Measurements from ENCODE around the gene ZNF488.

The ZNF488 gene

GRCh38 chr10:47366181-47366631 is 17.9 kb downstream of the ZNF488 start:
- DNase-seq (ENCODE audit: low read depth, low spot score) = no peak

GRCh38 chr10:47365431-47366180 is 18.5 kb downstream of the ZNF488 start:
- no peak for DNase-seq (ENCODE audit: low read depth, low spot score)

GRCh38 chr10:47364911-47365310 is 19.2 kb downstream of the ZNF488 start:
- no peak for DNase-seq (ENCODE audit: low read depth, low spot score)

- DNase-seq (ENCODE audit: low read depth, low spot score) = no peak
These were observed 19.7 kb downstream of the ZNF488 start for GRCh38 chr10:47364366-47364765.

- no peak for DNase-seq (ENCODE audit: low read depth, low spot score)
These were observed 20.3 kb downstream of the ZNF488 start for GRCh38 chr10:47363781-47364180.

GRCh38 chr10:47362199-47362598 is 21.9 kb downstream of the ZNF488 start:
- no peak for DNase-seq (ENCODE audit: low read depth, low spot score)

GRCh38 chr10:47361293-47361692 is 22.8 kb downstream of the ZNF488 start:
- no peak for DNase-seq (ENCODE audit: low read depth, low spot score)

GRCh38 chr10:47360419-47361040 is 23.6 kb downstream of the ZNF488 start:
- DNase-seq (ENCODE audit: low read depth, low spot score) = no peak

- no peak for DNase-seq (ENCODE audit: low read depth, low spot score)
These were observed 24.3 kb downstream of the ZNF488 start for GRCh38 chr10:47359626-47360418.

- no peak for DNase-seq (ENCODE audit: low read depth, low spot score)
These were observed 25.0 kb downstream of the ZNF488 start for GRCh38 chr10:47359101-47359500.

- no peak for DNase-seq (ENCODE audit: low read depth, low spot score)
These were observed 25.6 kb downstream of the ZNF488 start for GRCh38 chr10:47358457-47358856.

GRCh38 chr10:47357911-47358310 is 26.2 kb downstream of the ZNF488 start:
- no peak for DNase-seq (ENCODE audit: low read depth, low spot score)

GRCh38 chr10:47357131-47357582 is 26.9 kb downstream of the ZNF488 start:
- no peak for DNase-seq (ENCODE audit: low read depth, low spot score)

GRCh38 chr10:47356708-47357107 is 27.4 kb downstream of the ZNF488 start:
- DNase-seq (ENCODE audit: low read depth, low spot score) = no peak

GRCh38 chr10:47354900-47355299 is 29.2 kb downstream of the ZNF488 start:
- DNase-seq (ENCODE audit: low read depth, low spot score) = no peak

- DNase-seq (ENCODE audit: low read depth, low spot score) = no peak
These were observed 29.9 kb downstream of the ZNF488 start for GRCh38 chr10:47354165-47354564.

- no peak for DNase-seq (ENCODE audit: low read depth, low spot score)
These were observed 30.7 kb downstream of the ZNF488 start for GRCh38 chr10:47353351-47353750.

- DNase-seq (ENCODE audit: low read depth, low spot score) = no peak
These were observed 31.9 kb downstream of the ZNF488 start for GRCh38 chr10:47351899-47352815.

- DNase-seq (ENCODE audit: low read depth, low spot score) = no peak
These were observed 33.1 kb downstream of the ZNF488 start for GRCh38 chr10:47350671-47351640.

GRCh38 chr10:47349941-47350371 is 34.1 kb downstream of the ZNF488 start:
- no peak for DNase-seq (ENCODE audit: low read depth, low spot score)
